HCT116 (cell line): Measurements from ENCODE around the gene SCGB1A1. TPM values are rescaled to one million over a fixed set of nuclear protein-coding genes. Genes with fewer than 3 reads are reported as not detected.

Experiments
- ATAC-seq: fragments of 200-7000 bp; cut with Tn5 transposase; 2 replicates; pipeline ENCODE4 v1.9.1; 2020; ENCODE audit warnings: mild to moderate bottlenecking, moderate library complexity
- BruUV-seq: library from RNA; stranded (reverse); fragments of 400-500 nt; replicated peaks from 2 replicates; lab custom pipeline; 2021; lab: Mats Ljungman, UMichigan
- CTCF ChIA-PET: fragments of 300-600 bp; sonication (Branson Sonifier 250); formaldehyde crosslinking; loops from one replicate; lab custom pipeline; 2021; ENCODE audit warnings: antibody characterized with exemption; lab: Charles Lee
- POLR2A ChIA-PET: fragments of 300-600, 350-600 bp; sonication (Branson Sonifier 250); formaldehyde crosslinking; loops from one replicate; lab custom pipeline; 2021; ENCODE audit warnings: antibody characterized with exemption; lab: Charles Lee
- RAD21 ChIA-PET, 2 experiments: fragments of 300-600 bp; sonication (Branson Sonifier 250); formaldehyde crosslinking; loops; one replicate each; lab custom pipeline; 2023; ENCODE audit warnings: low total read pairs in 2 of 2; ENCODE audit not compliant: uncharacterized antibody in 2 of 2, unreplicated experiment in 2 of 2, low non-redundant PET in 1 of 2; lab: Charles Lee
- DNase-seq: peaks from one replicate; pipeline ENCODE4 v3.0.0-alpha.2; 2010; ENCODE audit warnings: low read depth, low spot score
- H2AFZ ChIP-seq: fragments of 200-600 bp; shearing (Covaris generic), sonication (generic); 2 replicates; pipeline ENCODE4 v1.6.1; 2017; ENCODE audit warnings: low read depth, mixed run types, mixed read lengths, antibody characterized with exemption, low read length; ENCODE audit not compliant: poor library complexity, severe bottlenecking
- H3K27ac ChIP-seq: 2 replicates; pipeline ENCODE4 v1.5.1; 2012; ENCODE audit warnings: low read depth, low read length
- H3K27me3 ChIP-seq: fragments of 200-600 bp; sonication (generic); 2 replicates; pipeline ENCODE4 v1.6.1; 2016; ENCODE audit warnings: mixed run types, low read length, mixed read lengths; ENCODE audit not compliant: insufficient read depth
- H3K36me3 ChIP-seq, 2 experiments: fragments of 200-500 bp in 1 of 2; fragments of 200-600 bp in 1 of 2; sonication (Bioruptor generic) in 1 of 2; sonication (generic) in 1 of 2; 2 replicates each; pipeline versions ENCODE4 v1.5.1 to v1.6.1; 2014 to 2016; ENCODE audit warnings: low read length in 2 of 2, inconsistent platforms in 1 of 2, mixed read lengths in 1 of 2, mixed run types in 1 of 2; ENCODE audit not compliant: insufficient read depth in 2 of 2, control insufficient read depth in 1 of 2
- H3K4me1 ChIP-seq, 2 experiments: fragments of 200-600 bp in 1 of 2; sonication (generic) in 1 of 2; 2 replicates each; pipeline versions ENCODE4 v1.5.1 to v1.6.1; 2012 to 2017; ENCODE audit warnings: low read length in 2 of 2, inconsistent platforms in 1 of 2, mild to moderate bottlenecking in 1 of 2, mixed read lengths in 1 of 2, mixed run types in 1 of 2, moderate library complexity in 1 of 2; ENCODE audit not compliant: insufficient read depth in 2 of 2, control insufficient read depth in 1 of 2
- H3K4me2 ChIP-seq: fragments of 200-600 bp; sonication (generic); 2 replicates; pipeline ENCODE4 v1.6.1; 2017; ENCODE audit warnings: mixed run types, low read length, mixed read lengths
- H3K4me3 ChIP-seq, 2 experiments: fragments of 200-600 bp in 1 of 2; sonication (generic) in 1 of 2; replicated peaks in 1 of 2; 2 replicates each; pipeline ENCODE4 v1.5.1; 2011 to 2016; ENCODE audit warnings: low read length in 2 of 2, control low read depth in 1 of 2, low read depth in 1 of 2, mild to moderate bottlenecking in 1 of 2, mixed read lengths in 1 of 2, mixed run types in 1 of 2
- H3K79me2 ChIP-seq: fragments of 200-600 bp; sonication (generic); 2 replicates; pipeline ENCODE4 v1.6.1; 2017; ENCODE audit warnings: mild to moderate bottlenecking, mixed run types, low read length, moderate library complexity, mixed read lengths; ENCODE audit not compliant: insufficient read depth
- H3K9ac ChIP-seq: fragments of 200-600 bp; sonication (generic); 2 replicates; pipeline ENCODE4 v1.6.1; 2016; ENCODE audit warnings: low read length, mixed read lengths
- H3K9me2 ChIP-seq: fragments of 200-600 bp; sonication (generic), shearing (Covaris generic); 2 replicates; pipeline ENCODE4 v1.6.1; 2017; ENCODE audit warnings: mixed run types, mild to moderate bottlenecking, moderate library complexity; ENCODE audit not compliant: insufficient read depth
- H3K9me3 ChIP-seq, 2 experiments: fragments of 200-500 bp in 1 of 2; fragments of 200-600 bp in 1 of 2; sonication (Bioruptor generic) in 1 of 2; sonication (generic) in 1 of 2; 2 replicates each; pipeline ENCODE4 v1.6.1; 2014 to 2017; ENCODE audit warnings: low read length in 2 of 2, mixed read lengths in 2 of 2, inconsistent platforms in 1 of 2, low read depth in 1 of 2, mild to moderate bottlenecking in 1 of 2, mixed run types in 1 of 2, moderate library complexity in 1 of 2; ENCODE audit not compliant: control insufficient read depth in 1 of 2, insufficient read depth in 1 of 2
- H4K20me1 ChIP-seq: fragments of 200-600 bp; sonication (generic), shearing (Covaris generic); 2 replicates; pipeline ENCODE4 v1.6.1; 2017; ENCODE audit warnings: mixed run types, mild to moderate bottlenecking, moderate library complexity; ENCODE audit not compliant: insufficient read depth
- EGR1 ChIP-seq: IDR thresholded peaks from 2 replicates; pipeline ENCODE4 v1.6.1; 2012; ENCODE audit warnings: low read depth
- ELF1 ChIP-seq: IDR thresholded peaks from 2 replicates; pipeline ENCODE4 v1.6.1; 2012; ENCODE audit warnings: low read depth, borderline replicate concordance
- YY1 ChIP-seq: IDR thresholded peaks from 2 replicates; pipeline ENCODE4 v1.6.1; 2011; ENCODE audit warnings: low read length, low read depth, moderate library complexity, mild to moderate bottlenecking; ENCODE audit not compliant: insufficient replicate concordance; ENCODE audit errors: extremely low read depth
- ZNF274 ChIP-seq: fragments of 200-500 bp; sonication (Bioruptor generic); IDR thresholded peaks from 2 replicates; pipeline ENCODE4 v1.6.1; 2014; ENCODE audit warnings: mild to moderate bottlenecking, low read depth, low read length, inconsistent platforms
- intact Hi-C: fragments of 100-400 bp; cut with micrococcal nuclease; formaldehyde crosslinking; loops from 2 replicates; pipeline ENCODE4 v1.10.0; 2022
- total RNA-seq: library from RNA; stranded (reverse); gene quantifications from one replicate; pipeline ENCODE4 v1.2.1, GENCODE V29; 2021; ENCODE audit not compliant: unreplicated experiment
- TF ChIP-seq, protein P1 (sequence below): IDR thresholded peaks from 2 replicates; pipeline ENCODE4 v1.6.1; 2012
- TF ChIP-seq, protein P2 (sequence below): IDR thresholded peaks from 2 replicates; pipeline ENCODE4 v1.6.1; 2011; ENCODE audit warnings: mild to moderate bottlenecking, low read length, moderate library complexity; ENCODE audit not compliant: insufficient replicate concordance; ENCODE audit errors: extremely low read depth

Gene SCGB1A1
- total RNA-seq, 1 experiment from 2014 or later: 2.0 TPM

DNA sequence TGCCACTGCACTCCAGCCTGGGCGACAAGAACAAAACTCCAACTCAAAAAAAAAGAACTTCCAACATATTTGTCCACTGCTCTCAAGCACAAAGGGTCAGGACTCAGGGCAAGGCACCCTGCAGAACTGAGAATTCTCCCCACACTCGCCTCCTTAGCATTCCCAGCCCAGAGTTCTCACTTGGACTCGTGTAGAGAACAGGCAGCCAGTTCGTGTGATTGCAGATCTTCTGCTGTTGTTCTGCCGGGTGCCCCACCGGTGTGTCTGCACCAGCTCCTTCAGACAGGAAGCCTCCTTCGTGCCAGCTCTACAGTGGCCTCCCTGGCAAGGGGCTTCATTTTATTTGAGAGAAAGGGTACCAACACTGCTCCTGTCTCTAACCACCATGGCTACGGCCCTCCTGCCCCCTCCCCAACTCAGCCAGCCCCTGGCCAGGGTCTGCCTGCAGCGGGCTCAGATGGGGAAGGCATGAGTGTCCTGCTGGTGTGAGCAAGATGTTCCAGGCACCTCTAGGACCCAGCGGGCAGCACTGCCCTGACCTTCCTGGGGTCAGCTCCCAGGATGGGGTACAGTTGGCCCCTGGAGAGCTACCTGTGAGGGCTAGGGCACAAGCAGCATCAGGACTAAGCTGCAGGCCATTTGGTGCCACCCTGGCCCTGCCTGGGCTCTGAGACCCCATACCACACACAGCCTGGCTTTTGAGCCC, 19.5 kb upstream of the SCGB1A1 start (continued):
- TF ChIP-seq ELF1 (no peak), EGR1 (no peak), YY1 (no peak), ZNF274 (no peak)
- TF ChIP-seq, protein P1, sequence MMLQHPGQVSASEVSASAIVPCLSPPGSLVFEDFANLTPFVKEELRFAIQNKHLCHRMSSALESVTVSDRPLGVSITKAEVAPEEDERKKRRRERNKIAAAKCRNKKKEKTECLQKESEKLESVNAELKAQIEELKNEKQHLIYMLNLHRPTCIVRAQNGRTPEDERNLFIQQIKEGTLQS: no peak
- TF ChIP-seq, all 23 proteins: peak for 0

DNA sequence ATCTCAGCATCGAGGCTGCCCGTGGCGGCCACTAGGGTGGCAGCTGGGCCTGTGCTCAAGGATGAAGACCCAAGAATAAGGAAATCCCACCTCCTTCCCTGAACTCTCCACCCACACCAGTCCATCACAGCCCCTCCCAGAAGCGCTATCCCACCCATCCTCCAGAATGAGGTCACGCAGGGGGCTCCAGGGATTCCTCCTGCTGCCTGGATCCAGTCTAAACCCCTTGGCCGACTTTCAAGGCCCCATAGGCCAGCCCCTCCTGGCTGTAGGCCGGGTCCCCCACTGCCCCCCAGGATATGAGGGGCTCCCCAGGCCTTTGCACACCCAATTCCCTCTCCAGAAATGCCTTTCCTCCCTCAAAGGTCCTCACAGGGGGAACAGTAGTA, 19.0 kb upstream of the SCGB1A1 start:
- no TSS peak for BruUV-seq

More for the DNA sequence above, 19.0 kb upstream of the SCGB1A1 start:
- DNase-seq (no peak), ATAC-seq (no peak)
- no peaks in the 10 kb centered on the region for H3K36me3 ChIP-seq
- no peaks in the 10 kb centered on the region for H4K20me1 ChIP-seq
- H3K27ac ChIP-seq: no peak overlapping the region
- H3K4me2 ChIP-seq: no peak overlapping the region
- no peaks in the 10 kb centered on the region for H3K27me3 ChIP-seq
- POLR2A ChIA-PET: no interaction called here
- H3K9me3 ChIP-seq: no peaks in the 10 kb centered on the region
- no peak overlapping the region for H2AFZ ChIP-seq
- TF ChIP-seq, protein P2, sequence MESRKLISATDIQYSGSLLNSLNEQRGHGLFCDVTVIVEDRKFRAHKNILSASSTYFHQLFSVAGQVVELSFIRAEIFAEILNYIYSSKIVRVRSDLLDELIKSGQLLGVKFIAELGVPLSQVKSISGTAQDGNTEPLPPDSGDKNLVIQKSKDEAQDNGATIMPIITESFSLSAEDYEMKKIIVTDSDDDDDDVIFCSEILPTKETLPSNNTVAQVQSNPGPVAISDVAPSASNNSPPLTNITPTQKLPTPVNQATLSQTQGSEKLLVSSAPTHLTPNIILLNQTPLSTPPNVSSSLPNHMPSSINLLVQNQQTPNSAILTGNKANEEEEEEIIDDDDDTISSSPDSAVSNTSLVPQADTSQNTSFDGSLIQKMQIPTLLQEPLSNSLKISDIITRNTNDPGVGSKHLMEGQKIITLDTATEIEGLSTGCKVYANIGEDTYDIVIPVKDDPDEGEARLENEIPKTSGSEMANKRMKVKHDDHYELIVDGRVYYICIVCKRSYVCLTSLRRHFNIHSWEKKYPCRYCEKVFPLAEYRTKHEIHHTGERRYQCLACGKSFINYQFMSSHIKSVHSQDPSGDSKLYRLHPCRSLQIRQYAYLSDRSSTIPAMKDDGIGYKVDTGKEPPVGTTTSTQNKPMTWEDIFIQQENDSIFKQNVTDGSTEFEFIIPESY: no peak
- no peak overlapping the region for H3K9ac ChIP-seq
- H3K9me2 ChIP-seq: no peaks in the 10 kb centered on the region
- no peaks in the 10 kb centered on the region for H3K79me2 ChIP-seq
- no peak overlapping the region for H3K4me3 ChIP-seq
- RAD21 ChIA-PET: interaction anchor here in 1 of 2 experiments (1.1 kb wide), 1 partner anchor 143 kb away, joined by 3 read pairs; no protein-coding TSS in a partner anchor
- peaks cover 5 to 17% of the 10 kb centered on the region in 2 experiments; a peak in 3 of 4 replicates for H3K4me1 ChIP-seq
- CTCF ChIA-PET: no interaction called here
- intact Hi-C loops: loop anchor here (5.0 kb wide), 1 partner anchor 292 kb away; no protein-coding TSS in a partner anchor
